Activated CD4-positive, CD25-positive, alpha-beta regulatory T cell (primary cell): ENCODE results near the gene SMKR1.
"Not testable (repeated sequence)": the region's sequence is repeated elsewhere in the genome, so short reads cannot be mapped to it uniquely, and the experiment has no call there.

ENCODE experiments used
- DNase-seq, 4 experiments: peaks; one replicate each; lab custom pipeline; 2025; lab: John Stamatoyannopoulos, UW

The SMKR1 gene

DNA sequence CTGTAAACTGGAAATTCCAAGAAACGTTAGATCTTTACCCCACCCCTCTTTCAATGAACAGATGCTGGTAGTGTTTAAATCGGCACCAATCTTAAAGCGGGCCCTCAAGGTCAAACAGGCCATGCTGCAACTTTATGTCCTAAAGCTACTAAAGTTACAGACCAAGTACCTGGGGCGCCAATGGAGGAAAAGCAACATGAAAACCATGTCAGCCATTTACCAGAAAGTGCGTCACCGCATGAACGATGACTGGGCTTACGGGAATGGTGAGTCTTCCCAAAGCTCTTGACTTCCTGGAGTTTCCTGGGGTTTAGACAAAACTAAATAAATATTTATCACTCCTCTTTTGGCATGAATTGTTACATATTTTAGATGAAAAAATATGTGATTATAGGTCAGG lies 19.6 kb upstream of the SMKR1 start:
- no peak for DNase-seq

DNA sequence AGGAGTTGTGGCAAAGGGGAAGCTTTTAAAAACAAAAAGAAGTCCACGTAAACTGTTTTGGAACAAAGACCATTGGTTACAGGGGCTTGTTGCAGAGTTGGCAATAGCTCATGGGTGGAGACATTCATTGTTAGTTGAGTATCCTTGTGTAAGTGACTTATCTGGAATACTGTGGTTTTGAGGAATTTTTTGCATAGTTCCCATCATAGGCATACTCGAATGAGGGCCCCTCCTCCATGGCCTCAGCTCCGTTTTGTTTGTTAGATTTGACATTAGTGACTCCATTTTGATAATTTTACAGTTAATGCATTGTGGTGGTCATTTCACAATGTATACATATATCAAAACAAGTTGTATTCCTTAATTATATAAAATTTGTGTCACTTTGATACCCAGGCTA lies 12.8 kb upstream of the SMKR1 start:
- DNase-seq: no peak

DNA sequence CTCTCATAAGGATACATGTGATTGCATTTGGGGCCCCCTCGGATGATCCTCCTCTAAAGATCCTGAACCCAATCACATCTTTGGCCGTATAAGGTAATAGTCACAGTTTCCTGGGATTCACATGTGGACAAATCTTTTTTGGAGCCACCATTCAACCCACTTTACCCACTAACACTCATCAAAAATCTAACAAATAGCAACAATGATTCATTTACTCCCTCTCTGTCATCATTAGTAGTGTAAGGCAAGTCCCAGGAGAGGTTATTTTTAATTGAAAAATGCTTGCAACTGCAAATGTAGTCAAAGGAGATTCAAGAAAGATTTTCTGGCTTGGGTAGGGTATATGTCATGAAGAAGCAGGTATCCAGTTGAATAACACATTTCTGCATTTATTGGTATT lies 9.9 kb upstream of the SMKR1 start:
- no peak for DNase-seq

DNA sequence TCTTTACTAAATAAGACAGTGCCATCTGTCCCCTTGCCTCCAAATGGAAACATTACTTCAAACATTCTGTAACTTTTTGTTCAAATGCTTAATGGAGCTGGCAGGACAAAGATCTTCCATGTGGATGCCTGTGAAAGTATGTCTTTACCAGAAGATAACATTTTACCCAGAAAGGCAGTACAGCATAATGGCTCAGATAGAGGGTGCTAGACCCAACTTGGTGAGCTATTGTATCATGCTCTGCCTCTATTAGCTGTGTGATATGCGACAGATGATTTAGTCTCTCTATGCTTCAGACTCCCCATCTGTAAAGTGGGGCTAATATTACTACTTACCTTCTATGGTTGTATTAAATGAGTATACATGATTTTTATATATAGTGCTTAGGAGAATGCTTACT lies 8.8 kb upstream of the SMKR1 start:
- DNase-seq: no peak

DNA sequence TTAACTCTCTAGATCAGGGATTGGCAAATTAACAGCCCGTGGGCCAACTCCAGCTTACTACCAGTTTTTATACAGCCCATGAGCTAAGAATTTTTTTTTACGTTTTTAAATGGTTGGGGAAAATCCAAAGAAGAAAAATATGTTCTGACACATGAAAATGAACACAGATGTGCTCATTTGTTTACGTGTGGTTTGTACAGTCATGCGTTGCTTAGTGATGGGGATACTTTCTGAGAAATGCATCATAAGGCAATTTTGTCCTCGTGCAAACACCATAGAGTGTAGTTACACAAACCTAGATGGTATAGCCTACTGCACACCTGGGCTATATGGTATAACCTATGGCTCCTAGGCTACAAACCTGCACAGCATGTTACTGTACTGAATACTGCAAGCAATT lies 8.3 kb upstream of the SMKR1 start:
- DNase-seq: no peak

DNA sequence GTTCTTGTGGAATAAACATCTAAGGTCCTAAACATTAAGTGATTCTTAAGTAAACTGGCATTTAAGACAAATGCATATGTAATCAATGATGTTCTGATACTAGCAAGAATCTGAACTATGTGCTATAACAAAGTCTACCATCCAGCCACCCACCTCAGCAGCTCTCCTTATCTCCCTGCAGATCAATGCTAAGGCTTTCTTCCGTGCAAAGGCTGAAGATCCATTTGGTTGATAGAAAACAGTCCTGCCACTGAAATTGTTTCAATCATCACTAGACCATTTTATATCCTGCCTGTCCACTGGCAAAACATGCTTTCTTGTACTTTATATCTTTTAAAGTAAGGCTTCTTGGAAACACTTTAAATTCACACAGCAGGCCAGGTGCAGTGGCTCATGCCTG lies 6.3 kb upstream of the SMKR1 start:
- DNase-seq: no peak

DNA sequence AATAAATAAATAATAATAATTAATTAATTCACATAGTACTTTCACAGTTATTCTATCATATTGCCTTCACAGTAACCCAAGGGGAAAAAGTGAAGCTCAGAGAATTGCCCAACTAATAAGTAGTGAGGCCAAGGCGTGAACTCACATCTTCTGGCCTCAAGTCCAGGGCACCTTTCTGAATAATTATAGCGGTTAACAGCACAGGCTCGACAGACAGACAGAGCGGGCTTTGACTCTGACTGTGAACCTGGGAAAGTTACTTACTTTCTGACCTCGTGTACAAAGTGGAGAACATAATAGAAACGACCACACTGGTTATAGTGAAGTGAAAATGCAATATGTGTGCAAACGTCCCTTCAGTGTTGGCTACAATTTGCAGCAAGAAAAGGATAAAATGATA lies 5.7 kb upstream of the SMKR1 start:
- DNase-seq: no peak

DNA sequence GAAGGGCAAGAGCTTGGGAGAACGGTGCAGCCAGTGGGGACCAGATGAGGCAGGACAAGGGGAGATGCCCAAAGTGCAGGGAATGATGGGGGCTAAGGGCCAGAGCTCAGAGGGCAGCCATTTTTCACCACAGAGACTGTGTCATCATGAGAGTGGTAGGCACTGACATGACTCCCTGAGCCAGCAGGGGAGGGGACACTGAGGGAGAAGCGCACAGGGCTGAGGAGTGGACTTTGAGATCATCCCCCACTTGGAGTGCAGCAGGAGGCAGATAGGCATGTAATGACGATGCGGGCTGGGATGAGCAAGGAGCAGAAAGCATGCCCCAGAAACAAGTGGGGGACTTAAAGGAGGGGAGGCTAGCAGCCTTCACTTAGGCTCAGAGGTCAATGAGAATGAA lies 5.2 kb upstream of the SMKR1 start:
- DNase-seq: no peak

DNA sequence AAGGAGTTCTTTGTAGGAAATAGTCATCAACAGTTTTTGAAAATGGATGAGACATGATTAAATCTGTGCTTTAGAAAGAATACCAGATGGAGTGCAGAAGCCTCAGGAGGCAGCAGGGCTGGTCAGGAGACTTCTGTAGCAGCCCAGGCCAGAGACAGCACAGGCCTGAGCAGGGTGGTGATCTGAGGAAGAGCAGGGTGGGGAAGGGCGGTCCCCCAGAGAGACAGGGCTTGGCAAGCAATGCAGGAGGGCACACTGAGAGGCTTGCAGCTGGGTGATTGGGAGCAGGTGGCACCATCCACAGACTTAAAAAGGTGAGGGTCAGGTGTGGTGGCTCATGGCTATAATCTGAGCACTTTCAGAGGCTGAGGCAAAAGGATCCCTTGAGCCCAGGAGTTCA lies 4.3 kb upstream of the SMKR1 start:
- no peak for DNase-seq

DNA sequence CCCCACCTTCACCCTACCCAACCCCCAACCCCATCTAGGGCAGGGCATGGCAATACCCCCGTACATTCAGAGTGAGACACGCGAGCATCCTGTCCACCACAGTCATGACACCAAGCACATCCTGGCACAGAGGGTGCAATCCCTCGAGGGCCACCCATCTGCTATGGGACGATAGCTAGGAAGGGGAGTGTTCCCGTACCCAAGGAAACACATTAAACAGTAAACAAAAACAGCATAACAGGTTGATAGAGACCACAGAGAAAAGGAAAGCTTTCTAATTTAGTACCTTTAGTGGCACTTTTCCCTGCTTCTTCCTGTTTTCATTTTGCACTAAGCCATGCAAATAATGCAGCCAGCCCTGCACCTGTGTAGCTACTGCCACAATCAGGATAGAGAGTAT lies 2.3 kb upstream of the SMKR1 start:
- DNase-seq: no peak

DNA sequence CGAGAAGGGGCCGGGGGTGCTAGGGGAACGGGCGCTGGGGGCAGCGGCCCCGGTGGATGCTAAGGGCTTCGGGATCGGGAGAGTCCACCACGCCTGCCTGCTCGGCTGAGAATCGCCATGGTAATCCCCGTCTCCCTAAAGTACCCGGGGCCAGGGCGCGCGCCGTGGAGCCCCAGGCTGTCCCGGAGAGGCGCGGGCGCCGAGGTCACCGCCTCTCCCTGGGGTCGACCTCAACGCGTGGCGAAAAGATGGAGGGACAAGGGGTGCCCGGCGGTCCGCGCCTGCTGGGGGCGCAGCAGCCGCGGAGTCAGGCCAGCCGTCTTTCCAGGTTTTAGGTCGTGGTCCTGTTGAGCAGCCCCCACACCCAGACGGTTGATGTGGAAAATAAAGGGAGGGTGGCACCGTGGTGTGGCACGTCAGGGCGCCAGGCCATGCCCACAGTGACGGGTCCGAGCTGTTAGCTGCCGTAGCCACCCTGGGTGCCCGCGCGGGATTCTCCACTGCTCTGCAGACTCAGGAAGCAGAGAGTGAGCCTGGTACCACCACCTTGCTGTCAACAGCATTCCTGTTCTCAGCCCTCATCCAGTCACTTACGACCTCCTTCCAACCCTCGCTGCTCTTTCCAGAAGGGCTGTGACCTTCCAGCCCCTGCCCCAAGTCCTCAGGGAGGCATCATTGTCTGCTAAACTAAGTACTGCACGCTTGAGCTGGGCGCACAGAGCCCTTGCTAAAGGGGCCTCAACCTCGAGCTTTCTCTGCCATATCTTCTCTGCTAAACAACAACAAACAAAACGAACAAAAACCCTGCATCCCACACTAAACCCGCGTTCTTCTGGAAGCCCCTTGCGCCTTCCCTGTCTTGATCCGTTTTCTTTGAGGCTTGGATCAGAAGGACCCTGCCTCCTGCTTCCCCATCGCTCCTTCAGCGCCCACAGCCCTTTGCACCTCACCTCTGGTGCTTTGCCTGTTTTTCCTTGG lies 666 bp downstream of the SMKR1 start:
- no peak for DNase-seq

DNA sequence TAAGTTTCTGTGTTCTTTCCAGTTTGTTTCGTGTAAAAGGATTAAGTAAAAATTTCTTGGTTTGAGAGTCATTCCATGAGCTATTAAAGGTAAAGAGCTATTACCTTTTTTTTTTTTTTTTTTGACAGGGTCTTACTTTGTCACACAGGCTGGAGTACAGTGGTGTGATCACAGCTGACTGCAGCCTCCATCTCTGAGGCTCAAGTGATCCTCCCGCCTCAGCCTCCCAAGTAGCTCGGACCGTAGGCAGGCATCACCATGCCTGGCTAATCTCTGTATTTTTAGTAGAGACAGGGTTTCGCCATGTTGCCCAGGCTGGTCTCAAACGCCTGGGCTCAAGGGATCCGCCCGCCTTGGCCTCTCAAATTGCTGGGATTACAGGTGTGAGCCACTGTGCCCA lies 1.4 kb downstream of the SMKR1 start:
- no peak for DNase-seq

DNA sequence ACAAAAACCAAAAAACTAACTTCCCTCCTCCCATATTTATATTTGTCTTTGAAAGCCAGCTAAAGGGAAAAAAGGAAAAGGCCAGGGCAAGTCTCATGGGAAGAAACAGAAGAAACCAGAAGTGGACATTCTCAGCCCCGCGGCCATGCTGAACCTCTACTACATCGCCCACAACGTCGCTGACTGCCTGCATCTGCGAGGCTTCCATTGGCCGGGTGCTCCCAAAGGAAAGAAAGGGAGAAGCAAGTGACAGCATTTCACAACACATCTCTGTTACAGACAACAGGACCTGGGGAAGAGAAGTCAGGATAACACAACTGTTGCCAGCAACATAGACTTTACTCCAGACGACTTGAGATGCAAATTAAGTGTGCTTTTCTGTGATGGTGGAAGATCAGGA lies 9.9 kb downstream of the SMKR1 start:
- no peak for DNase-seq

DNA sequence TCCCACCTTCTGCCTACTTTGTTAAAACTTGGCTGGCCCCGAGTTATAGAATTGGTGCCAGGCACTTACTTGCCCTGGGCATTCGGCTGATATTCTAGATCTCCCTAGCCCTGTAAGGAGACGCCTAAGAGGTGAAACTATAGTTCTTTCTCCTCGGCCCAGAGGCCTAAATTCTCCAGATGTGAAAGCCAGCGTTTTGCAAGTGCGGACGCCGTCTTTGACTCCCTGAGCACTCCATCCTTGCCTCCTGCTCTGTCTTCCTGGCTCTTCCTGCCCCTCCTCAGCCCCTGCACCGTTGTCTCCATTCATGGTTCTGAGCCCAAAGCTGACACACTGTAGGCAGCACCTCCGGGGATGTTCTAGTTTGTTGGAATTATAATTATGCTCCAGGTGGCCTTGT lies 11.2 kb downstream of the SMKR1 start:
- DNase-seq: no peak

DNA sequence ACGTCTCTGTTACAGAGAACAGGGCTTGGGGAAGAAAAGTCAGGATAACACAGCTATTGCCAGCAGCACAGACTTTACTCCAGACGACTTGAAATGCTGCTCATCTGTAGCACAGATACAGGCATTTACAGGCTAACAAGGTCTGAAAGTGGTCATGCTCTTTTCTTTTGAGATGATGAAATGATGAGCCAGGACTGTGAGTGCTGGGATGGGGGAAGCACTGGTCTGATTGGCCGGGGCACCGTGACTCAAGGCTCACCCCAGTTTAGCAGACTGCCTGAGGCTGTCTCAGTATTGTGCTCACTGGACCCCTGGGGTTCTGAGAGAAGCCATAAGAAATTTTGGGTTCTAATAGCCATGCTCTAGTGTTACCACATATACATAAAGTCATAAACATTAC lies 12.4 kb downstream of the SMKR1 start:
- DNase-seq: no peak

DNA sequence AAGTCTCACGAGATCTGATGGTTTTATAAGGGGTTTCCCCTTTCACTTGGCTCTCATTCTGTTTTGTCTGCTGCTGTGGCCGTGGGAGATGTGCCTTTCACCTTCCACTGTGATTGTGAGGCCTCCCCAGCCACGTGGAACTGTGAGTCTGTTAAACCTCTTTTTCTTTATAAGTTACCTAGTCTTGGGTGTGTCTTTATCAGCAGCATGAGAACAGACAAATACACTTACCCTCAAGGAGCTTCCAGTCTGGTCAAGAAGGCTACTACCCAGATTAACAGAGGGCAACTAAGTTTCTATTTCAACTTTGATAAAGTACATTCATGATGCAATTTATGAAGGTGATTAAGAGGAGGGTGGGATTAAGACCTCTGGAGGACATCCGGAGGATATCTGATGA lies 13.1 kb downstream of the SMKR1 start:
- DNase-seq: no peak

DNA sequence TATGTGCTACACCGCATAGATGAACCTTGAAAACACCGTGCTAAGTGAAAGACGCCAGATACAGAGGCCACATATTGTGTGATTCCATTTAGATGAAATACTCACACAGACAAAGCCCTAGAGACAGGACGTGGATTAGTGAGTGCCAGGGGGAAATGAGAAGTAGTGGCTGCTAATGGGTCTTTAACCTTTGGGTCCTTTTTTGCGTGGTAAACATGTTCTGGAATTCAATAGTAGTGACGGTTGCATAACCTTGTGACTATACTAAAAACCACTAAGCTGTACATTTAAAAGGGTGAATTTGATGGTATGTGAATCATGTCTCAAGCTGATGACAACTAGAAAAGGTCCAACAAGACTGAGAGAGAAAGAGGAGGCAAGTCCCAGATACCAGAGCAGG lies 15.6 kb downstream of the SMKR1 start:
- DNase-seq: no peak

DNA sequence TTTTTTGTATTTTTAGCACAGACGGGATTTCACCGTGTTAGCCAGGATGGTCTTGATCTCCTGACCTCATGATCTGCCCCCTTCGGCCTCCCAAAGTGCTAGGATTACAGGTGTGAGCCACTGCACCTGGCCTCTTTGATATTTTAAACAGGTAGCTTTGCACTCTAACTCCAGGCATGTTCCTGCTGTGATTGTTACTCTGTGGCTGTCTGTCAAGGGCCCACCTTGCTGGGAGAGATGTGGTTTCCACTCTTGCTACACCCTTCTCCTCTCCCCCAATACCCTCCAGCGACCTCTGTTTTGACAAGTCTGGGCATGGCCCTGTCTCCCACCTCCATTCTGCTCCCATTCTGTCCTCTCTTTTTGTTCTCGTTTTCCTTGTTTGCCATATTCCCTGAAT lies 17.1 kb downstream of the SMKR1 start:
- no peak for DNase-seq

DNA sequence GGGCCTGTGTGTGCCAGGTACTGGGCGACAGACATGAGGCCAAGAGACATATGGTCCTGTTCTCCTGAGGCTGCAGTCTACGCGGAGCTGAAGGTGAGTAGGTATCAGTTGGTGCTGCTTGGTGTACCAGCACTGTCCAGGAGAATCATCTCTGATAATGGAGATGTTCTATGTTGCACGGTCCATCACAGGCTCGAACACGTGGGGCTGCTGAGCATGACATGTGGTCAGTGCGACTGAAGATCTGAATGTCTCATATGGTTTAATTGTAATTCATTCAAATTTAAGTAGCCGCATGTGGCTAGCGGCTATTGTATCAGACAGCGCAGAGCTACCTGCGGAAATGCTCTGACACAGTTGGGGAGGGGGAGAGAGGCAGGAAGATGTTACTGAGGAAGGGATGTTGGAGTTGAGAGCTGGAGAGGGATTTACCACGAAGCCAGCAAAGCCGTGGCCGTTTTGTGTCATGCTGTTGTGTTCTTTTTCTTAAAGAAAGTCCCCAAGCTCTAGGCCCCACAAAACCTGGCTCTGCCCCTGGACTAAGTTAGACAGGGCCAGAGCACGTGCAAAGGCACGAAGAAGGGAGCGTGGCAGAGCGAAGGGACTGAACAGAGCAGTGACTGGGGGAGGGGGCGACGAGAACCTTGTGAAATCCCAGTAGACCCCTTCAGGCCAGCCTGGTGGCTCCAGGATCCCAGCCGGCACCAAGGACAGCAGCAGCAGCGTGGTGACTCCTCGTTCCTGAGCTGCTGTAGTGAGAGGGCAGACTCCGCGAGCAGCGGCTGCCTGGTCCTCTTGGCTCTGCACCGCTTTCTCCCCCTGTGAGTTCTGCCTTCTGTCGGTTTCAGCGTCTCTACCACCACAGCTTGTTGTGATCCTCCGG lies 20.0 kb downstream of the SMKR1 start:
- no peak for DNase-seq

DNA sequence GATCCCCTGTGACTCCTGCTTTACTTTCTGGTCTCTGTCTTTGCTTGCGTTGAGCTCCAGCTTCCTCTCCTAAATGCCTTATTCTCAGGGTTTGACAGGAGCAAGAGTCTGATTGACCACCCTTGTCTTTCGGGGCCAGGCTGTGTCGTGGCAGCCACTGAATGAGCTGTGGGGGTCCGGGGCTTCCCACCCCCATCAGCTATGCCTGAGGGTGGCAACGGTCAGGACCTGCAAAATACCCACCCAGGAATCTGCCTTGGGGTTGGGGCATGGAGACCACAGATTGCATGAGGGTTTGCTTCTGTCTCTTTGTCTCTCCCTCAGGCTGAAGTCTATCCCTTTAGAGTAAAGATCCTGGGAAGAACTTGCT lies 20.6 kb downstream of the SMKR1 start:
- no peak for DNase-seq

DNA sequence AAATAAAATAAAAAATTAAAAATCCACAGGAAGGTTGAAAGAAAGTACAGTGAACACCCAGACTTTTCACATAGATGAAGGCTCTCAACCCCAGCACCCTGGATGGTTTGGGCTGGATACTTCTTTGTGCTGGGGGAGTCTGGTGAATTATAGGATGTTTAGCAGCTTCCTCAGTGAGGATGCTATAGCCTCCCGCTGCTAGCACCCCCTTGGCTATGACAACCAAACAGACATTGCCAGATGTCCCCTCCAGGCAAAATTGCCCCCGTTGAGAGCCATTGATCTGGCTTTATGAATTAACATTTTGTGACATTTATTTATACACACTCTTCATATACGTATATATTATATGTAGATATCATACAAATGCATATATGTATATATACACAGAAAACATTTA lies 21.6 kb downstream of the SMKR1 start:
- DNase-seq: no peak

DNA sequence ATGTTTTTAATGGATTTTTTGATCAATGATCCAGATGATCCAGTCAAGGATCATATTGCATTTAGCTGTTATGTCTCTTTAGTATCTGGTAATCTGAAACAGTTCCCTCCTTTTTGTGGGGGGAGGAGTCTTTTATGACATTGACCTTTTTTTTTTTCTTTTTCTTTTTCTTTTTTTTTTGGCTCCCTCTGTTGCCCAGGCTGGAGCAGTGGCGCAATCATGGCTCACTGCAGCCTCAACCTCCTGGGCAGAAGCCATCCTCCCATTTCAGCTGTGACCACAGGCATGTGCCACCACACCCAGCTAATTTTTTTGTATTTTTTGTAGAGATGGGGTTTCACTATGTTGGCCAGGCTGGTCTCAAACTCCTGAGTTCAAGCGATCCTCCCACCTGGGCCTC lies 22.1 kb downstream of the SMKR1 start:
- not testable (repeated sequence) for DNase-seq

DNA sequence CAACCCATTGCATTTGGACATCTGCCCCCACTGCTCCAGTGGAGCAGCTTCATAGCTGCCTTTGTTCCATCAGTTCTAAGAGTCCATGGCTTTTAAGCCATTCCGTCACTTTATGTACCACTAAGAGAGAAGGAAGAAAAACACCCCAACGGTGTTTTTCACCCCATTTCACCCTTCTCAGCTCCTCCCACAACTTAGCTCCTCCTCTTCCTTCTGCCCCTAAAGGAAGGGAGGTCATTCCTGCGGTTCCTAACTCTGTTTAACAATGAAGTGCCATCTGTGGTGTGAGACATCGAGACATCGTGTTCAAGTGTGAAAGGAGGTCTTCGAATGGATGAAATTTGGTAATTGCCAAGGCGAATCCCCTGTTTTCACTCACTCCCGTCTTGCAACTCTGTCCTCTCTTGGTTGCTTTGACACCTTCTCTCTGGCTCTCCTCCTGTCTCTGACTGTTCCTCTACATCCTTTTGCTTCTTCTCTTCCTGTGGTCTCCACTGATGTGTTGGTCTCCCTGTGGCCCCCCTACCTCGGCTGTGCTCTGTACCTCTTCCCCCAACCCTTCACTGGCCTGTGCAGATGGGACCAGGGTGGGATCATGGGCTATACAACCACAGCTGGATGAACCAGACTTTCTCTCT lies 23.0 kb downstream of the SMKR1 start:
- no peak for DNase-seq
